Psoas muscle (tissue), 8 donors: Measurements from ENCODE around the gene QKI. TPM values are rescaled to one million over a fixed set of nuclear protein-coding genes. Genes with fewer than 3 reads are reported as not detected.

Source experiments
- ATAC-seq, 4 donors: fragments of 200-7000 bp; cut with Tn5 transposase; one replicate each; pipeline ENCODE4 v1.9.1; 2020; ENCODE audit warnings: moderate library complexity in 3 of 4, mild to moderate bottlenecking in 2 of 4
- DNase-seq, 2 donors: peaks; one replicate each; pipeline ENCODE4 v3.0.0-alpha.2; 2020
- H3K27ac ChIP-seq: fragments of 200-600 bp; one replicate; pipeline ENCODE4 v1.8.0; 2022
- H3K27me3 ChIP-seq, 3 donors: fragments of 200-600 bp in 1 of 3; one replicate each; pipeline versions ENCODE4 v1.6.1 to v1.8.0; 2013 to 2022; ENCODE audit warnings: low read length in 2 of 3, mild to moderate bottlenecking in 2 of 3, moderate library complexity in 1 of 3; ENCODE audit not compliant: insufficient read depth in 3 of 3
- H3K36me3 ChIP-seq, 2 donors: fragments of 200-600 bp in 1 of 2; one replicate each; pipeline versions ENCODE4 v1.6.1 to v1.8.0; 2013 to 2022; ENCODE audit warnings: low read depth in 1 of 2, mild to moderate bottlenecking in 1 of 2, moderate library complexity in 1 of 2; ENCODE audit not compliant: insufficient read depth in 1 of 2
- H3K4me1 ChIP-seq: fragments of 200-600 bp; one replicate; pipeline ENCODE4 v1.8.0; 2022
- H3K4me3 ChIP-seq: fragments of 200-600 bp; one replicate; pipeline ENCODE4 v1.8.0; 2022; ENCODE audit warnings: mild to moderate bottlenecking
- H3K9me3 ChIP-seq: fragments of 200-600 bp; one replicate; pipeline ENCODE4 v1.8.0; 2022
- WGBS, 3 donors: extraction: QIAGEN DNeasy Blood & Tissue Kit; methylation state at CpG; one replicate each; pipeline versions ENCODE4 v1.1.6 to v1.1.7; 2013; 5-methylcytosine and 5-hydroxymethylcytosine counted together
- intact Hi-C, 2 donors: fragments of 100-400 bp; cut with DNase I; formaldehyde crosslinking; loops; one replicate each; pipeline versions ENCODE4 v1.11.0 to v1.14.2; 2022
- polyA plus RNA-seq, 3 donors: library from polyadenylated mRNA; stranded (reverse); fragments of 200-250 nt; gene quantifications; one replicate each; pipeline ENCODE4 v1.2.3, GENCODE V29; 2013
- total RNA-seq, 4 donors: library from RNA; stranded (reverse); fragmentation: NEBNext Ultra II Directional in 2 of 4; extraction: Animal tissue kit (Norgen Biotek cat#: 25700) in 2 of 4; gene quantifications; one replicate each; pipeline versions ENCODE4 v1.2.1 to v1.2.4, GENCODE V29; 2021 to 2023
- TF ChIP-seq, protein P1 (sequence below): fragments of 200-600 bp; IDR thresholded peaks from one replicate; pipeline ENCODE4 v1.8.0; 2022; ENCODE audit warnings: antibody characterized with exemption
- donor health status: healthy with polysubstance abuse.
- donor health status: DM: no; HTN: no; CAD: no; lungs with moderate emphysema.
- donor health status: Bipolar disorder and iron deficiency.
- donor health status: healthy.
- donor health status: DM: yes; HTN: yes; CAD: no.
- donor health status: DM: no; HTN: no; CAD: no.
- donor health status: DM: no; HTN: no; CAD: no.
- donor health status: DM: yes; HTN: yes; CAD: no.

QKI gene
- total and polyA plus RNA-seq, 7 donors: 62.0 to 421 (median 275) TPM

DNA sequence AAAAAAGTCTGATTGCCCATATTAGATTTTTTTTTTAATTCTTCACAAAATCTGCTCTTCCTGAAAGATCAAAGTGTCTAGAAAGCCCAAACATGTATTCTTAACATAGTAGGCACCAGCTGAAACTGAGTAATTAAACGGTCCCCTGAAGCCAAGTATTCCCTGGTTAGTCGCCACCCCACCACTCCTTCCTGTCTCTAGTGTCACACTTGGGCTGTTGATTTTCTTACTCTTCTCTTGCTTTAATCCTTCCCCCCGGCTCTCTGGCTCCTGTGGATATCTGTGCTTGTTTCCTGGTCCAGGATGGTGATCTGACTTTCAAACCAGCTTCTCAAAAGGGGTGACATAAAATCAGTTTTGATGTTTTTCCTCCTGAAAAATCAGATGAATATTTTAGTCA is 162.9 kb downstream of the QKI start:
- intact Hi-C loops: loop anchor here in 1 of 2 donors (5.0 kb wide), 1 partner anchor 150 kb away; no protein-coding TSS in a partner anchor
- TF ChIP-seq, protein P1, sequence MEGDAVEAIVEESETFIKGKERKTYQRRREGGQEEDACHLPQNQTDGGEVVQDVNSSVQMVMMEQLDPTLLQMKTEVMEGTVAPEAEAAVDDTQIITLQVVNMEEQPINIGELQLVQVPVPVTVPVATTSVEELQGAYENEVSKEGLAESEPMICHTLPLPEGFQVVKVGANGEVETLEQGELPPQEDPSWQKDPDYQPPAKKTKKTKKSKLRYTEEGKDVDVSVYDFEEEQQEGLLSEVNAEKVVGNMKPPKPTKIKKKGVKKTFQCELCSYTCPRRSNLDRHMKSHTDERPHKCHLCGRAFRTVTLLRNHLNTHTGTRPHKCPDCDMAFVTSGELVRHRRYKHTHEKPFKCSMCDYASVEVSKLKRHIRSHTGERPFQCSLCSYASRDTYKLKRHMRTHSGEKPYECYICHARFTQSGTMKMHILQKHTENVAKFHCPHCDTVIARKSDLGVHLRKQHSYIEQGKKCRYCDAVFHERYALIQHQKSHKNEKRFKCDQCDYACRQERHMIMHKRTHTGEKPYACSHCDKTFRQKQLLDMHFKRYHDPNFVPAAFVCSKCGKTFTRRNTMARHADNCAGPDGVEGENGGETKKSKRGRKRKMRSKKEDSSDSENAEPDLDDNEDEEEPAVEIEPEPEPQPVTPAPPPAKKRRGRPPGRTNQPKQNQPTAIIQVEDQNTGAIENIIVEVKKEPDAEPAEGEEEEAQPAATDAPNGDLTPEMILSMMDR: no peak
- no peaks in the 10 kb centered on the region for H3K9me3 ChIP-seq
- H3K27ac ChIP-seq: peak overlapping the region; percentile 83
- DNase-seq: no peak
- 10 to 41% (median 21%) methylated on average over 3 of the region's 3 CpGs for WGBS, 3 donors
- no peaks in the 10 kb centered on the region for H3K27me3 ChIP-seq
- peaks cover 56% of the 10 kb centered on the region for H3K4me1 ChIP-seq
- ATAC-seq: peak in 1 of 4 donors; percentile 34
- peaks cover 0 to 23% of the 10 kb centered on the region in 2 donors for H3K36me3 ChIP-seq
- H3K4me3 ChIP-seq: no peak overlapping the region

DNA sequence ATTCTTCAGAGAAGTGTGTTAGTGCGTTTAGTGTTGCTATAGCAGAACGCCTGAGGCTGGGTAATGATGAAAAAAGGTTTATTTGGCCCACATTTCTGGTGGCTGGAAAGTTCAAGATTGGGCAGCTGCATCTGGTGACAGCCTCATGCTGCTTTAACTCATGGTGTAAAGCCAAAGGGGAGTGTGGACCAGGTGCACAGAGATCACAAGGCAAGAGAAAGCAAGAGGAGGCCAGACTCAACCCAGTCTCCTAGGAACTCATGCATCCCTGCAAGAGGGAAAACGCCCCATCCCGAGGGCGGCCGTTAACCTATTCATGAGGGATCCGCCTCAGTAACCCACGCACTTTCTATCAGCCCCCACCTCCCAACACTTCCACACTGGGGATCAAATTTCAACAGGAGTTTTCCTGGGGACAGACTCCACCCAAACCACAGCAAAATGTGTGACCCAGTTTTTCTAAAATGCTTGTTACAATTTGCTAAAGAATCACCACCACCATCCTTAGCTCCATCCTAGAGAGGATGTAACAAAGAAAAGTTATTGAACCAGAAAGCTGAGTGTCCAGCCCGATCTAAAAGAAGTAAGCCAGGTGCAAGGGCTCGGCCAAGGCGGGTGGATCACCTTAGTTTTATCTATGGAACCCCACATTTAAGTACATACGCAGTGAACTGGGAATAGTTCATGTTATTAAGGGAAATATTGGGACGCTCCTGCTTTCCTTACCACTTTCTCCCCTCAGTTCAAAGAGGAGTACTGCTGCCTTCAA is 164.8 kb downstream of the QKI start:
- Histone ChIP-seq H3K36me3 (peaks cover 0 to 20% of the 10 kb centered on the region in 2 donors), H3K27me3 (no peaks in the 10 kb centered on the region), H3K27ac (peak overlapping the region; percentile 83), H3K4me3 (no peak overlapping the region), H3K9me3 (no peaks in the 10 kb centered on the region), H3K4me1 (peaks cover 51% of the 10 kb centered on the region)
- intact Hi-C loops: loop anchor here in 1 of 2 donors (5.0 kb wide), 1 partner anchor 152 kb away; no protein-coding TSS in a partner anchor
- DNase-seq (peak in 1 of 2 donors; percentile 67), ATAC-seq (peak; percentile 45 to 62 (median 56))
- WGBS, 3 donors: 31 to 42% (median 32%) methylated on average over 13 of the region's 13 CpGs
- TF ChIP-seq, protein P1: no peak

DNA sequence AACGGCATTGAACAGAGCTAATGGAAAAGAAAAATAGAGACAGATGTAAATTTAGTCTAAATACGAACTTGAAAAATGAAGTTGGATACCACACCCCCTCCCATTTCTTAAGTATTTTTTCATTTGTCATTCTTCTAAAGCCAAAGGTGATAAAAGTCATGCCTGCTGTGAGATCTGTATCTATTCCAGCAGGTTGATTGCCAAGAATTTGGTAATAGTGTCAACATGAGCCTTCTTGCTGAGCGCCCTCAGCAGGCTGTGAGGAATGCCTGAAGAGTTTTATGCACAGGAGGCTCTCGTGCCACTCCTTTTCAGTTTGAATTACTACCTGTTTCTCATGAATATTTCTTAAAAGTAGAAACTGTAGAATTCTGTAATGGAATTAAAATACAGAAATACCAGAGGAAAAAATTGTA is 165.4 kb downstream of the QKI start:
- TF ChIP-seq, protein P1: peak; percentile 31
- no peaks in the 10 kb centered on the region for H3K27me3 ChIP-seq
- H3K4me3 ChIP-seq: no peak overlapping the region
- H3K4me1 ChIP-seq: peaks cover 55% of the 10 kb centered on the region
- intact Hi-C loops: loop anchor here in 1 of 2 donors (5.0 to 10.0 kb wide), 4 partner anchors 153 to 527 kb away; no protein-coding TSS in a partner anchor
- H3K9me3 ChIP-seq: no peaks in the 10 kb centered on the region
- peak overlapping the region; percentile 83 for H3K27ac ChIP-seq
- ATAC-seq (peak; percentile 50 to 70 (median 65)), DNase-seq (no peak)
- H3K36me3 ChIP-seq: peaks cover 0 to 14% of the 10 kb centered on the region in 2 donors
- WGBS, 3 donors: 12 to 16% (median 15%) methylated on average over 4 of the region's 4 CpGs

DNA sequence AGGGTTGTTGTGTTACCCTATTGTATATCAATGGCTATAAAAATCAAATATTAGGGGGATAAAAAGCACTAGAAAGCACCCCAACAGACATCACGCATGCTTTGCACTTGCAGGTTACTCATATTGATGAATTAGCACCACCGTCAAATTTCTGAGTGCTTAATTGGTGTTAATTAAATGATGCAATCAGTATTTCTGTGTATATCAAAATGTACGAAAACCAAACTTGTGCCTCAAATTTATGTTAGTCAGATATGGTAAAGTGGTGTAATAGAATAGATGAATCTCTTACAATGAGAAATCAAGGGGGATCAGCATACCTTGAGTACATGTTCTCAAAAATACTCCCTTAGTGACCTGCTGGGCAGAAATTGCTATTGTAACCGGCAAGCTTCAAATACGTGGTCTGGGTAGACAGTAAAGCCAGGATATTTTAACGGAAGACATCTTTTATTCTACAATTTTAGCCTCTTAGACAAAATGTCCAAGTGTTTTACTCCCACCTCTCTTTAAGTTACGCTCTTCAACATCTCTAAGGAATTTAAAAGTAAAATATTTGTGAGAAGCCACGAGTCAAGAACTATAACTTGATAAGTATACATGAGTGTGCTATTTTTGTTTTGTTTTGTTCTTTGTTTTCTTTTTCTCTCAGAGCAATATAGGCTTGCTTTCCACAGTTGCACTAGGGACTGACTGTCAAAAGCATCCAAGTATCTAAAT is 166.0 kb downstream of the QKI start:
- H3K36me3 ChIP-seq: peaks cover 0 to 9% of the 10 kb centered on the region in 2 donors
- ATAC-seq (no peak), DNase-seq (no peak)
- WGBS, 3 donors: 46 to 56% (median 54%) methylated on average over 8 of the region's 8 CpGs
- no peaks in the 10 kb centered on the region for H3K27me3 ChIP-seq
- no peak overlapping the region for H3K4me3 ChIP-seq
- H3K9me3 ChIP-seq: no peaks in the 10 kb centered on the region
- TF ChIP-seq, protein P1: no peak
- intact Hi-C loops: loop anchor here in 1 of 2 donors (5.0 to 10.0 kb wide), 3 partner anchors 234 to 527 kb away; no protein-coding TSS in a partner anchor
- H3K4me1 ChIP-seq: peaks cover 58% of the 10 kb centered on the region
- H3K27ac ChIP-seq: peak overlapping the region; percentile 83
